ENCODE measurements around the gene CLEC5A. TPM values are rescaled to one million over a fixed set of nuclear protein-coding genes. Genes with fewer than 3 reads are reported as not detected.
A peak's percentile ranks its signal among the peaks of the same experiment; 100 is the strongest.

CLEC5A gene
- total and polyA plus RNA-seq, 2 experiments from 2014 or later: not detected

DNA sequence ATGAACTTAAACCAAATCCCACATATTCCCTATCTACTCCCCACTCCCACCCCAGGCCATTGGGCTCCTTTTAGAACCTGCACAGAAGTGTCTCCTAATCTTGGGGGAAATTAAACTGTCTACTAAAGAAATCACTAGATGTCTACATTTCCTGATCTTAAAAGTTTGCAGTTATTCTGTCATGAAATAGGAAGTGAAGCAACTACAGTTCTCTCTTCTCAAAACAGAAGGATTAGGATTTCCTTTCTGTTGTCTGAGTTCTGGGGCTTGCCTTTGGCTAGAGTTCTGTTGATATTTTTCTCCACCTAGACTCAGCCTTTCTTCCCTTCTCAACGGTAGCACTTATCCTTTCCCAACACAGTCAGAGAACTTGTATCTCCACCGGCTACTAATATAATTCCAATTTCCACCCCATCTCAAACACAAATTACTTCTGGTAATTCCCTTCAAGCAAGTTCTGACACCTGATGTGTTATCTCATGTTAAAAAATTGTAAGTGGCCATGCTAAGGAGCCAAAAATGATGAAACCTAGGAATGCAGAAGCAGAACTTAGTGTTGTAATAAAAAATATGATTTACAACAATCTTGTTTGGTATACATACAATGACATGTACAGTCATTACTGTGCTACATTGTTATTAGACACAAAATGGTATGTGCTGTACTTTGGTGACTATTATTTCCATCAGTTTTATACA lies 18.5 kb downstream of the CLEC5A start:
- Histone ChIP-seq H3K9me2 (replicated peaks; ENCODE audit: insufficient read depth) (no peaks in the 10 kb centered on the region), H3K4me3 (no peak overlapping the region), H3K4me1 (ENCODE audit: insufficient read depth) (no peaks in the 10 kb centered on the region), H3K79me2 (no peaks in the 10 kb centered on the region), H3K9me3 (ENCODE audit: low read depth) (no peaks in the 10 kb centered on the region), H3K36me3 (replicated peaks; ENCODE audit: insufficient read depth, low read depth) (no peaks in the 10 kb centered on the region), H3K27ac (no peak overlapping the region), H3K27me3 (no peaks in the 10 kb centered on the region), H3K4me2 (no peak overlapping the region), H2AFZ (no peak overlapping the region), H4K20me1 (ENCODE audit: insufficient read depth, poor library complexity, severe bottlenecking) (no peaks in the 10 kb centered on the region)
- no peak for DNase-seq (ENCODE audit: low spot score)
- WGBS (ENCODE audit: low lambda C conversion rate, missing lambda C conversion rate): 79% methylated on average over 2 of the region's 2 CpGs
- TF ChIP-seq, protein P1, sequence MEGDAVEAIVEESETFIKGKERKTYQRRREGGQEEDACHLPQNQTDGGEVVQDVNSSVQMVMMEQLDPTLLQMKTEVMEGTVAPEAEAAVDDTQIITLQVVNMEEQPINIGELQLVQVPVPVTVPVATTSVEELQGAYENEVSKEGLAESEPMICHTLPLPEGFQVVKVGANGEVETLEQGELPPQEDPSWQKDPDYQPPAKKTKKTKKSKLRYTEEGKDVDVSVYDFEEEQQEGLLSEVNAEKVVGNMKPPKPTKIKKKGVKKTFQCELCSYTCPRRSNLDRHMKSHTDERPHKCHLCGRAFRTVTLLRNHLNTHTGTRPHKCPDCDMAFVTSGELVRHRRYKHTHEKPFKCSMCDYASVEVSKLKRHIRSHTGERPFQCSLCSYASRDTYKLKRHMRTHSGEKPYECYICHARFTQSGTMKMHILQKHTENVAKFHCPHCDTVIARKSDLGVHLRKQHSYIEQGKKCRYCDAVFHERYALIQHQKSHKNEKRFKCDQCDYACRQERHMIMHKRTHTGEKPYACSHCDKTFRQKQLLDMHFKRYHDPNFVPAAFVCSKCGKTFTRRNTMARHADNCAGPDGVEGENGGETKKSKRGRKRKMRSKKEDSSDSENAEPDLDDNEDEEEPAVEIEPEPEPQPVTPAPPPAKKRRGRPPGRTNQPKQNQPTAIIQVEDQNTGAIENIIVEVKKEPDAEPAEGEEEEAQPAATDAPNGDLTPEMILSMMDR (IDR thresholded peaks at IDR 0.05; ENCODE audit: poor library complexity): no peak
- TF ChIP-seq EZH2phosphoT487 (IDR thresholded peaks at IDR 0.05; ENCODE audit: low read depth, severe bottlenecking, unreplicated experiment) (no peak), EZH2 (IDR thresholded peaks at IDR 0.05; ENCODE audit: borderline replicate concordance) (no peak)

DNA sequence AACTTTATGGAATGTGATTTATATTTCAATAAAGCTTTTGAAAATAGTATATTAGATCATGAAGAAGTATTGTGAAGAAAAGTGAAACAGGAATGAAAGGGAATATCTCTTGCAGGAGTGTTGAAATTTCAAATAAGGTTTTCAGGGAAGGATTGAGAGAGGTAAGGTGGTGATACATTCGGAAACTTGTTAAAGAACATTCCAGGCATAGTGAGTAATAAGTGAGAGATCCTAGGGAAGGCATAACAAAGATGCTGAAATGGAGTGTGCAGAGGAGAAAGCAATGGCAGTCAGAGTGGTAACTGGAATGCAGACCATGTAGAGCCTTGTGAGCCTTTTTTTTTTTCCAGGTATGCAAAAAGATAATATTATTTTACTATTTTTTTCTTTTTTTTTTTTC lies 26.5 kb downstream of the CLEC5A start:
- no peaks in the 10 kb centered on the region for H3K79me2 ChIP-seq
- H3K4me1 ChIP-seq (ENCODE audit: insufficient read depth): no peaks in the 10 kb centered on the region
- no peaks in the 10 kb centered on the region for H4K20me1 ChIP-seq (ENCODE audit: insufficient read depth, poor library complexity, severe bottlenecking)
- H3K36me3 ChIP-seq (replicated peaks; ENCODE audit: insufficient read depth, low read depth): no peaks in the 10 kb centered on the region
- H3K9me3 ChIP-seq (ENCODE audit: low read depth): no peaks in the 10 kb centered on the region
- no peak overlapping the region for H3K4me3 ChIP-seq
- H2AFZ ChIP-seq: no peak overlapping the region
- TF ChIP-seq EZH2phosphoT487 (IDR thresholded peaks at IDR 0.05; ENCODE audit: low read depth, severe bottlenecking, unreplicated experiment) (no peak), EZH2 (IDR thresholded peaks at IDR 0.05; ENCODE audit: borderline replicate concordance) (no peak)
- TF ChIP-seq, protein P1 (IDR thresholded peaks at IDR 0.05; ENCODE audit: poor library complexity): no peak
- no peak overlapping the region for H3K27ac ChIP-seq
- H3K9me2 ChIP-seq (replicated peaks; ENCODE audit: insufficient read depth): no peaks in the 10 kb centered on the region
- DNase-seq (ENCODE audit: low spot score): no peak
- WGBS (ENCODE audit: low lambda C conversion rate, missing lambda C conversion rate): 82% methylated on average over 1 of the region's 1 CpG
- H3K4me2 ChIP-seq: no peak overlapping the region
- no peaks in the 10 kb centered on the region for H3K27me3 ChIP-seq

DNA sequence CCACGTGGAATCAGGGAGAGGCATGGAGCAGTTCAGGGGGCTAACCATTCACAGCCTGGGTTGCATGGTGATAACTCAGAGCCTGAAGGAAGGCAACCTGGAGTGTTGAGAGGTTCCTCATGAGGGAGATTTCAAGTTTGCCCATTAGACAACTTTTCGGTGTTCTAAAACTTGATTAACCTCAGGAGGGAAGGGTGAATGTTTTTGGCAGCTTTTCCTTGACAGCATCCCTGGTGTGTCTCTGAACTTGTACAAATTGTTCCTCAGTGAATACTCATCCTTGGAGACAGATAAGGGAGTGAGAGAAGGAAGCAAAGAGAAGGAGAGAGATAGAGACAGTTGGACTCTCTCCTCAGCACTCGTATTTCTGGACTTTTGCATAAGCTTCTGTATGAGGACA lies 30.7 kb downstream of the CLEC5A start, which contains the start of gene OR9A4:
OR9A4 (plus strand) TSS at position 301 of the 400 bp plus-strand sequence. CDS start 2,477 bp downstream, outside the sequence.
- DNase-seq (ENCODE audit: low spot score): no peak
- Histone ChIP-seq H3K27me3 (no peaks in the 10 kb centered on the region), H3K27ac (peak within 1 kb of the TSS; percentile 1), H4K20me1 (ENCODE audit: insufficient read depth, poor library complexity, severe bottlenecking) (no peaks in the 10 kb centered on the region), H3K79me2 (no peaks in the 10 kb centered on the region), H3K9me3 (ENCODE audit: low read depth) (no peaks in the 10 kb centered on the region), H2AFZ (no peak within 1 kb of the TSS), H3K9me2 (replicated peaks; ENCODE audit: insufficient read depth) (no peaks in the 10 kb centered on the region), H3K4me1 (ENCODE audit: insufficient read depth) (no peaks in the 10 kb centered on the region), H3K4me2 (no peak within 1 kb of the TSS), H3K4me3 (no peak within 1 kb of the TSS), H3K36me3 (replicated peaks; ENCODE audit: insufficient read depth, low read depth) (no peaks in the 10 kb centered on the region)
- no peak for TF ChIP-seq EZH2 (IDR thresholded peaks at IDR 0.05; ENCODE audit: borderline replicate concordance)
- TF ChIP-seq, protein P1 (IDR thresholded peaks at IDR 0.05; ENCODE audit: poor library complexity): no peak
- TF ChIP-seq EZH2phosphoT487 (IDR thresholded peaks at IDR 0.05; ENCODE audit: low read depth, severe bottlenecking, unreplicated experiment): no peak
- 84% methylated on average over 3 of the region's 3 CpGs for WGBS (ENCODE audit: low lambda C conversion rate, missing lambda C conversion rate)
